ENCODE data around the gene IGSF23. TPM values are rescaled to one million over a fixed set of nuclear protein-coding genes. Genes with fewer than 3 reads are reported as not detected.

Gene IGSF23
- total and polyA plus RNA-seq, 12 donors: not detected

GRCh38 chr19:44573627-44574026 lies 39.7 kb upstream of the IGSF23 start:
- H3K4me3 ChIP-seq: no peak overlapping the region
- WGBS, 4 donors: 31 to 38% (median 35%) methylated on average over 4 of the region's 4 CpGs
- H3K9me3 ChIP-seq (replicated peaks in 1 of 3): no peaks in the 10 kb centered on the region
- H3K27ac ChIP-seq: no peak overlapping the region
- no peaks in the 10 kb centered on the region for H3K27me3 ChIP-seq
- DNase-seq: no peak
- TF ChIP-seq CTCF (IDR thresholded peaks at IDR 0.05) (no peak), POLR2A (IDR thresholded peaks at IDR 0.05) (no peak)
- no peaks in the 10 kb centered on the region for H3K36me3 ChIP-seq (replicated peaks in 1 of 2)
- H3K4me1 ChIP-seq (replicated peaks in 1 of 2): peaks cover 23 to 29% of the 10 kb centered on the region in 2 donors
- intact Hi-C loops (cut with DNase I): loop anchor here (5.0 kb wide), 2 partner anchors 69 to 84 kb away; partner anchors contain the start of gene PVR (in 1 of the 2)

- no peaks in the 10 kb centered on the region for H3K9me3 ChIP-seq (replicated peaks in 1 of 3)
- intact Hi-C loops (cut with DNase I): loop anchor here (5.0 kb wide), 2 partner anchors 68 to 83 kb away; partner anchors contain the start of gene PVR (in 1 of the 2)
Observed at GRCh38 chr19:44574186-44574950, 39.0 kb upstream of the IGSF23 start.

GRCh38 chr19:44575116-44575700 lies 38.2 kb upstream of the IGSF23 start:
- Histone ChIP-seq H3K36me3 (replicated peaks in 1 of 2) (no peaks in the 10 kb centered on the region), H3K9me3 (replicated peaks in 1 of 3) (no peaks in the 10 kb centered on the region), H3K27ac (no peak overlapping the region), H3K4me3 (no peak overlapping the region), H3K4me1 (replicated peaks in 1 of 2) (peaks cover 23 to 29% of the 10 kb centered on the region in 2 donors), H3K27me3 (no peaks in the 10 kb centered on the region)
- no peak for TF ChIP-seq CTCF (IDR thresholded peaks at IDR 0.05)
- 90 to 92% (median 91%) methylated on average over 11 of the region's 11 CpGs for WGBS, 4 donors
- DNase-seq: peak in 1 of 7 donors; percentile 28
- intact Hi-C loops (cut with DNase I): no loop called here

More at GRCh38 chr19:44574186-44574950, 39.0 kb upstream of the IGSF23 start:
- Histone ChIP-seq H3K27me3 (no peaks in the 10 kb centered on the region), H3K4me1 (replicated peaks in 1 of 2) (peaks cover 23 to 29% of the 10 kb centered on the region in 2 donors), H3K27ac (no peak overlapping the region), H3K4me3 (no peak overlapping the region), H3K36me3 (replicated peaks in 1 of 2) (no peaks in the 10 kb centered on the region)
- TF ChIP-seq POLR2A (IDR thresholded peaks at IDR 0.05): no peak
- TF ChIP-seq CTCF (IDR thresholded peaks at IDR 0.05): no peak
- DNase-seq: no peak
- WGBS, 4 donors: 90 to 96% (median 92%) methylated on average over 8 of the region's 8 CpGs

- Histone ChIP-seq H3K36me3 (replicated peaks in 1 of 2) (no peaks in the 10 kb centered on the region), H3K27me3 (no peaks in the 10 kb centered on the region), H3K4me3 (no peak overlapping the region), H3K27ac (no peak overlapping the region), H3K4me1 (replicated peaks in 1 of 2) (peaks cover 15 to 18% of the 10 kb centered on the region in 2 donors), H3K9me3 (replicated peaks in 1 of 3) (no peaks in the 10 kb centered on the region)
- peak in 4 of 7 donors; percentile 21 to 54 (median 30) for DNase-seq
- intact Hi-C loops (cut with DNase I): no loop called here
- 73 to 92% (median 82%) methylated on average over 8 of the region's 8 CpGs for WGBS, 4 donors
- TF ChIP-seq CTCF (IDR thresholded peaks at IDR 0.05) (peak in 5 of 6 experiments; percentile 22 to 46 (median 32)), POLR2A (IDR thresholded peaks at IDR 0.05) (no peak)
Observed at GRCh38 chr19:44576843-44577565, 36.4 kb upstream of the IGSF23 start.

Data from adrenal gland (tissue), 12 donors.